Activated T-cell treated with anti-CD3 and anti-CD28 coated beads, Interleukin-2, amount 50 U/mL, for 4 hours (primary cell): ENCODE data around the gene DSC3. TPM values are rescaled to one million over a fixed set of nuclear protein-coding genes. Genes with fewer than 3 reads are reported as not detected.

ENCODE experiments used
- ATAC-seq, 2 donors: fragments of 200-7000 bp; cut with Tn5 transposase; one replicate each; pipeline ENCODE4 v1.10.0; 2021
- DNase-seq: peaks from one replicate; pipeline ENCODE4 v3.0.0-alpha.2; 2020
- H3K27me3 Mint-ChIP-seq: one replicate; pipeline ENCODE4 v1.8.0; 2021; ENCODE audit warnings: low read depth, mixed read lengths
- H3K36me3 Mint-ChIP-seq: one replicate; pipeline ENCODE4 v1.8.0; 2022; ENCODE audit warnings: mixed read lengths; ENCODE audit not compliant: insufficient read depth
- H3K4me1 Mint-ChIP-seq: one replicate; pipeline ENCODE4 v1.8.0; 2021; ENCODE audit warnings: low read depth, mixed read lengths
- H3K4me3 Mint-ChIP-seq: one replicate; pipeline ENCODE4 v1.8.0; 2021; ENCODE audit warnings: mild to moderate bottlenecking, moderate library complexity, mixed read lengths
- H3K9me3 Mint-ChIP-seq: one replicate; pipeline ENCODE4 v1.8.0; 2021; ENCODE audit warnings: mixed read lengths
- total RNA-seq, 3 donors: library from RNA; stranded (reverse); gene quantifications; one replicate each; pipeline ENCODE4 v1.2.1, GENCODE V29; 2021

DSC3 gene
- total RNA-seq, result not detected

- peaks cover 43% of the 10 kb centered on the region for H3K27me3 Mint-ChIP-seq
- no peaks in the 10 kb centered on the region for H3K36me3 Mint-ChIP-seq
- peak in 1 of 2 donors; percentile 27 for ATAC-seq
- peaks cover under 1% of the 10 kb centered on the region for H3K9me3 Mint-ChIP-seq
- H3K4me1 Mint-ChIP-seq, result peaks cover 3% of the 10 kb centered on the region
- peak within 1 kb of the TSS; percentile 26 for H3K4me3 Mint-ChIP-seq
- DNase-seq, result no peak
Observed at GRCh38 chr18:31042406-31043181, at the start of gene DSC3. Gene DSC3, minus strand, starts transcription at chr18:31042742. Its CDS starts 82 bp downstream, at chr18:31042660.

GRCh38 chr18:31091350-31091749 lies 48.8 kb upstream of the DSC3 start:
- H3K4me1 Mint-ChIP-seq, result no peaks in the 10 kb centered on the region
- no peaks in the 10 kb centered on the region for H3K27me3 Mint-ChIP-seq
- H3K9me3 Mint-ChIP-seq, result peaks cover 14% of the 10 kb centered on the region
- no peak overlapping the region for H3K4me3 Mint-ChIP-seq
- no peak for ATAC-seq
- no peak for DNase-seq
- no peaks in the 10 kb centered on the region for H3K36me3 Mint-ChIP-seq

- no peak for ATAC-seq
- peaks cover 4% of the 10 kb centered on the region for H3K9me3 Mint-ChIP-seq
Observed at GRCh38 chr18:31088532-31088931, 46.0 kb upstream of the DSC3 start.

GRCh38 chr18:31079973-31080372 lies 37.4 kb upstream of the DSC3 start:
- ATAC-seq, result no peak
- Mint-ChIP-seq H3K4me1 (no peaks in the 10 kb centered on the region), H3K9me3 (peaks cover 6% of the 10 kb centered on the region), H3K27me3 (no peaks in the 10 kb centered on the region), H3K4me3 (no peak overlapping the region), H3K36me3 (no peaks in the 10 kb centered on the region)
- DNase-seq, result no peak

More at GRCh38 chr18:31088532-31088931, 46.0 kb upstream of the DSC3 start:
- Mint-ChIP-seq H3K36me3 (no peaks in the 10 kb centered on the region), H3K27me3 (no peaks in the 10 kb centered on the region), H3K4me1 (no peaks in the 10 kb centered on the region), H3K4me3 (no peak overlapping the region)
- no peak for DNase-seq

GRCh38 chr18:31077878-31078277 lies 35.3 kb upstream of the DSC3 start:
- DNase-seq, result no peak
- no peaks in the 10 kb centered on the region for H3K27me3 Mint-ChIP-seq
- no peaks in the 10 kb centered on the region for H3K36me3 Mint-ChIP-seq
- H3K4me1 Mint-ChIP-seq, result no peaks in the 10 kb centered on the region
- ATAC-seq, result no peak
- no peak overlapping the region for H3K4me3 Mint-ChIP-seq
- peaks cover 14% of the 10 kb centered on the region for H3K9me3 Mint-ChIP-seq

- ATAC-seq, result no peak
- no peaks in the 10 kb centered on the region for H3K4me1 Mint-ChIP-seq
- H3K27me3 Mint-ChIP-seq, result no peaks in the 10 kb centered on the region
- no peaks in the 10 kb centered on the region for H3K36me3 Mint-ChIP-seq
- no peak for DNase-seq
- H3K4me3 Mint-ChIP-seq, result no peak overlapping the region
- peaks cover 12% of the 10 kb centered on the region for H3K9me3 Mint-ChIP-seq
Observed at GRCh38 chr18:31072175-31072574, 29.6 kb upstream of the DSC3 start.

GRCh38 chr18:31070206-31070605 lies 27.7 kb upstream of the DSC3 start:
- no peak overlapping the region for H3K4me3 Mint-ChIP-seq
- no peaks in the 10 kb centered on the region for H3K27me3 Mint-ChIP-seq
- DNase-seq (no peak), ATAC-seq (no peak)
- peaks cover 11% of the 10 kb centered on the region for H3K9me3 Mint-ChIP-seq
- no peaks in the 10 kb centered on the region for H3K4me1 Mint-ChIP-seq
- H3K36me3 Mint-ChIP-seq, result no peaks in the 10 kb centered on the region

- ATAC-seq (no peak), DNase-seq (no peak)
- Mint-ChIP-seq H3K27me3 (no peaks in the 10 kb centered on the region), H3K36me3 (no peaks in the 10 kb centered on the region), H3K4me3 (no peak overlapping the region), H3K9me3 (peaks cover 4% of the 10 kb centered on the region), H3K4me1 (no peaks in the 10 kb centered on the region)
Observed at GRCh38 chr18:31066266-31066665, 23.7 kb upstream of the DSC3 start.

GRCh38 chr18:31065036-31065773 lies 22.7 kb upstream of the DSC3 start:
- H3K4me1 Mint-ChIP-seq, result no peaks in the 10 kb centered on the region
- no peak overlapping the region for H3K4me3 Mint-ChIP-seq
- ATAC-seq, result no peak

GRCh38 chr18:31064130-31064529 lies 21.6 kb upstream of the DSC3 start:
- no peaks in the 10 kb centered on the region for H3K27me3 Mint-ChIP-seq
- peaks cover 4% of the 10 kb centered on the region for H3K9me3 Mint-ChIP-seq
- DNase-seq, result no peak
- H3K4me1 Mint-ChIP-seq, result no peaks in the 10 kb centered on the region
- ATAC-seq, result peak; percentile 32 to 37
- H3K36me3 Mint-ChIP-seq, result no peaks in the 10 kb centered on the region
- H3K4me3 Mint-ChIP-seq, result no peak overlapping the region

More at GRCh38 chr18:31065036-31065773, 22.7 kb upstream of the DSC3 start:
- H3K9me3 Mint-ChIP-seq, result peaks cover 4% of the 10 kb centered on the region
- H3K36me3 Mint-ChIP-seq, result no peaks in the 10 kb centered on the region
- H3K27me3 Mint-ChIP-seq, result no peaks in the 10 kb centered on the region
- no peak for DNase-seq

- ATAC-seq (no peak), DNase-seq (no peak)
- Mint-ChIP-seq H3K27me3 (no peaks in the 10 kb centered on the region), H3K36me3 (no peaks in the 10 kb centered on the region), H3K4me1 (no peaks in the 10 kb centered on the region), H3K4me3 (no peak overlapping the region), H3K9me3 (peaks cover 7% of the 10 kb centered on the region)
Observed at GRCh38 chr18:31061945-31062344, 19.4 kb upstream of the DSC3 start.

- Mint-ChIP-seq H3K4me3 (no peak overlapping the region), H3K36me3 (no peaks in the 10 kb centered on the region), H3K27me3 (no peaks in the 10 kb centered on the region), H3K9me3 (peaks cover 12% of the 10 kb centered on the region), H3K4me1 (no peaks in the 10 kb centered on the region)
- ATAC-seq, result no peak
- no peak for DNase-seq
Observed at GRCh38 chr18:31058897-31059296, 16.4 kb upstream of the DSC3 start.

- no peaks in the 10 kb centered on the region for H3K4me1 Mint-ChIP-seq
- ATAC-seq (no peak), DNase-seq (no peak)
- H3K27me3 Mint-ChIP-seq, result no peaks in the 10 kb centered on the region
- no peak overlapping the region for H3K4me3 Mint-ChIP-seq
- H3K9me3 Mint-ChIP-seq, result peaks cover 12% of the 10 kb centered on the region
- H3K36me3 Mint-ChIP-seq, result no peaks in the 10 kb centered on the region
Observed at GRCh38 chr18:31057917-31058316, 15.4 kb upstream of the DSC3 start.

- no peak for ATAC-seq
- H3K9me3 Mint-ChIP-seq, result peaks cover 17% of the 10 kb centered on the region
- DNase-seq, result no peak
Observed at GRCh38 chr18:31057051-31057450, 14.5 kb upstream of the DSC3 start.

GRCh38 chr18:31056296-31056695 lies 13.8 kb upstream of the DSC3 start:
- no peaks in the 10 kb centered on the region for H3K27me3 Mint-ChIP-seq
- H3K36me3 Mint-ChIP-seq, result no peaks in the 10 kb centered on the region
- H3K4me1 Mint-ChIP-seq, result no peaks in the 10 kb centered on the region
- peaks cover 17% of the 10 kb centered on the region for H3K9me3 Mint-ChIP-seq
- ATAC-seq (no peak), DNase-seq (no peak)
- H3K4me3 Mint-ChIP-seq, result no peak overlapping the region

More at GRCh38 chr18:31057051-31057450, 14.5 kb upstream of the DSC3 start:
- no peaks in the 10 kb centered on the region for H3K27me3 Mint-ChIP-seq
- H3K36me3 Mint-ChIP-seq, result no peaks in the 10 kb centered on the region
- no peaks in the 10 kb centered on the region for H3K4me1 Mint-ChIP-seq
- no peak overlapping the region for H3K4me3 Mint-ChIP-seq
